GM19238 (cell line): ENCODE data around the gene STAT4.
"Not testable (repeated sequence)": the region's sequence is repeated elsewhere in the genome, so short reads cannot be mapped to it uniquely, and the experiment has no call there.

Experiments used
- DNase-seq: peaks from one replicate; pipeline ENCODE4 v3.0.0; 2011; ENCODE audit warnings: low spot score; ENCODE audit not compliant: insufficient read length

STAT4 gene

GRCh38 chr2:190996947-190997346 is 153.8 kb downstream of the STAT4 start:
- no peak for DNase-seq

GRCh38 chr2:190996338-190996946 is 154.4 kb downstream of the STAT4 start:
- DNase-seq: no peak

- DNase-seq: not testable (repeated sequence)
These were observed 155.5 kb downstream of the STAT4 start for GRCh38 chr2:190995315-190995714.

GRCh38 chr2:190994148-190994547 is 156.6 kb downstream of the STAT4 start:
- no peak for DNase-seq

- no peak for DNase-seq
These were observed 157.5 kb downstream of the STAT4 start for GRCh38 chr2:190993292-190993643.

GRCh38 chr2:190990132-190990531 is 160.7 kb downstream of the STAT4 start:
- no peak for DNase-seq

GRCh38 chr2:190988910-190989309 is 161.9 kb downstream of the STAT4 start:
- no peak for DNase-seq

GRCh38 chr2:190987938-190988337 is 162.9 kb downstream of the STAT4 start:
- no peak for DNase-seq

GRCh38 chr2:190987116-190987515 is 163.7 kb downstream of the STAT4 start:
- DNase-seq: no peak

- no peak for DNase-seq
These were observed 164.4 kb downstream of the STAT4 start for GRCh38 chr2:190986221-190986953.

GRCh38 chr2:190984595-190984994 is 166.2 kb downstream of the STAT4 start:
- no peak for DNase-seq

- DNase-seq: no peak
These were observed 168.3 kb downstream of the STAT4 start for GRCh38 chr2:190982262-190983034.

- no peak for DNase-seq
These were observed 169.1 kb downstream of the STAT4 start for GRCh38 chr2:190981733-190982132.

GRCh38 chr2:190981333-190981732 is 169.5 kb downstream of the STAT4 start:
- DNase-seq: no peak

GRCh38 chr2:190980630-190981209 is 170.1 kb downstream of the STAT4 start:
- DNase-seq: no peak

GRCh38 chr2:190979906-190980629 is 170.7 kb downstream of the STAT4 start:
- no peak for DNase-seq
